GM12878 (cell line): Measurements from ENCODE around the gene BRINP3.

Experiments
- ELK1 ChIP-seq: IDR thresholded peaks from 2 replicates; pipeline ENCODE4 v1.6.1; 2012; ENCODE audit warnings: low read depth, low read length, improper control_type of control experiment
- FOXM1 ChIP-seq: IDR thresholded peaks from 2 replicates; pipeline ENCODE4 v1.6.1; 2012; ENCODE audit warnings: low read depth, mild to moderate bottlenecking, inconsistent platforms, low read length, moderate library complexity
- TAF1 ChIP-seq: IDR thresholded peaks from 2 replicates; pipeline ENCODE4 v1.6.1; 2011; ENCODE audit warnings: mild to moderate bottlenecking, low read depth, low read length, borderline replicate concordance
- ZNF274 ChIP-seq: IDR thresholded peaks from one replicate; pipeline ENCODE4 v1.8.0; 2011; ENCODE audit not compliant: insufficient read length, insufficient read depth
- TF ChIP-seq, protein P1 (sequence below), 3 experiments: IDR thresholded peaks in 2 of 3; conservative IDR thresholded peaks in 1 of 3; 2 replicates each; pipeline ENCODE4 v1.5.1; 2011; ENCODE audit warnings: low read depth in 3 of 3, low read length in 3 of 3, mild to moderate bottlenecking in 3 of 3, control low read depth in 2 of 3, moderate library complexity in 2 of 3, inconsistent platforms in 1 of 3, mixed read lengths in 1 of 3; ENCODE audit not compliant: control insufficient read depth in 2 of 3, insufficient read depth in 1 of 3; ENCODE audit errors: extremely low read depth in 1 of 3
- TF ChIP-seq, protein P2 (sequence below): IDR thresholded peaks from 2 replicates; pipeline ENCODE4 v1.6.1; 2012; ENCODE audit warnings: low read depth, low read length, improper control_type of control experiment

DNA sequence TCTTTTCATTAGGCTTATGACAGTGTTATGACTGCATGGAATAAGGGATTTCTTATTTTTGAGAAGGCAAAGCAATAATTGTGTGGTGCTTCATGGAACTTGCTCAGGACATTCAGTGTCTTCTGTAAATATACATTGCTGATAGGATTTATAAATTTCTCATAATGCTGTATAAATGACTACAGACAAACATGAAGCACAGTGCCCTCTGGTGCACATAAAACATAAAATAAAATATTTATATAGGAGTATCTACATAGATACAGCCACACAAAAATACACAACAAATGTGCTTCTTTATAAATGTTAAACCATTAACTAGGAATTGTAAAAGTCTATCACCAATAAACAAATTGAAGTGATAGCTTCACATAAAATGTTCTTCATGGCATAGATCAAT, 24.1 kb downstream of the BRINP3 start:
- TF ChIP-seq ELK1: no peak
- no peak for TF ChIP-seq ZNF274
- no peak for TF ChIP-seq TAF1
- TF ChIP-seq FOXM1: no peak
- TF ChIP-seq, protein P1, sequence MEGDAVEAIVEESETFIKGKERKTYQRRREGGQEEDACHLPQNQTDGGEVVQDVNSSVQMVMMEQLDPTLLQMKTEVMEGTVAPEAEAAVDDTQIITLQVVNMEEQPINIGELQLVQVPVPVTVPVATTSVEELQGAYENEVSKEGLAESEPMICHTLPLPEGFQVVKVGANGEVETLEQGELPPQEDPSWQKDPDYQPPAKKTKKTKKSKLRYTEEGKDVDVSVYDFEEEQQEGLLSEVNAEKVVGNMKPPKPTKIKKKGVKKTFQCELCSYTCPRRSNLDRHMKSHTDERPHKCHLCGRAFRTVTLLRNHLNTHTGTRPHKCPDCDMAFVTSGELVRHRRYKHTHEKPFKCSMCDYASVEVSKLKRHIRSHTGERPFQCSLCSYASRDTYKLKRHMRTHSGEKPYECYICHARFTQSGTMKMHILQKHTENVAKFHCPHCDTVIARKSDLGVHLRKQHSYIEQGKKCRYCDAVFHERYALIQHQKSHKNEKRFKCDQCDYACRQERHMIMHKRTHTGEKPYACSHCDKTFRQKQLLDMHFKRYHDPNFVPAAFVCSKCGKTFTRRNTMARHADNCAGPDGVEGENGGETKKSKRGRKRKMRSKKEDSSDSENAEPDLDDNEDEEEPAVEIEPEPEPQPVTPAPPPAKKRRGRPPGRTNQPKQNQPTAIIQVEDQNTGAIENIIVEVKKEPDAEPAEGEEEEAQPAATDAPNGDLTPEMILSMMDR (IDR thresholded peaks at IDR 0.05 in 2 of 3, conservative IDR thresholded peaks at IDR 0.05 in 1 of 3; ENCODE audit: control insufficient read depth in 2 of 3, extremely low read depth in 1 of 3, insufficient read depth in 1 of 3, low read depth in 3 of 3, low read length in 3 of 3): no peak
- TF ChIP-seq, protein P2, sequence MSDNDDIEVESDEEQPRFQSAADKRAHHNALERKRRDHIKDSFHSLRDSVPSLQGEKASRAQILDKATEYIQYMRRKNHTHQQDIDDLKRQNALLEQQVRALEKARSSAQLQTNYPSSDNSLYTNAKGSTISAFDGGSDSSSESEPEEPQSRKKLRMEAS: no peak
